Measurements from ENCODE around the gene KCND2. TPM values are rescaled to one million over a fixed set of nuclear protein-coding genes. Genes with fewer than 3 reads are reported as not detected.

The KCND2 gene
- total RNA-seq, 1 experiment from 2014 or later, result 0.33 TPM

DNA sequence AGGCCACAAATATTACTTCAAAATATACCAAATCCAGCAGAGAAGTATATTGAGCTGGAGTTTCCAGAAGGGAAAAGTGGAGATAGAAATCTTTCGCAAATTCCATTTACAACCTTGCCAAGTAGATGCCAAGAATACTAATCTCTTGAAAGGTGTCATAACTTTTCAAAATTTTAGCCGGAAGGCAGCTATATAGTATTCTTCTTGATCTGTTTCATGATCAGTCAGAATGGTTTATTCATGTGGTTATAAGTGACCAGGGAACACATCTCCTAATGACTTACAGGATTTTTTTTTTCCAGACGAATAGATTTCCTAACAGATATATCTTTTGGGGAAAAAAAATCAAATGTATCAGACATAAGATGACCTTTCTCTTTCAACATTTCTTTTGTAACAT, 314.3 kb downstream of the KCND2 start:
- intact Hi-C loops (cut with micrococcal nuclease), result no loop called here
- POLR2A ChIA-PET (ENCODE audit: unreplicated experiment), result no interaction called here
- no TSS peak for BruUV-seq (replicated peaks)

DNA sequence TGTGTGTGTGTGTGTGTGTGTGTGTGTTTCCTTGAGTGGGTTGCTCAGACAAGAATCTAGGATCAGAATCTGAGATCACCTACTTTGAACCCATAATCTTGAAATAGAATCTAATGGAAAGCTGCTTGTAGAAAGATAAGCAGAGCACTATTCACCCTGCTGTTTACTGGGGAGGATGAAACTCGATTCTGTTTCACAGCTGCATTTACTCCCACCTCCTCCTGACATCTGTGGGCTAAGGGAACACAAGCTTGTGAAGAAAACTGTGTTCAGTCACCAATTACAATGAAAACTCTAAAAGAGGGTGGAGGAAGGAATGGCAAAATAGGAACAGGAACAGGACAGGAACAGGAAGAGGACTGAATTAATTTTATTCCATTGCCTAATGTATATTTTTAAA, 315.4 kb downstream of the KCND2 start:
- no peaks in the 10 kb centered on the region for H3K9me3 ChIP-seq (ENCODE audit: low read length)
- H3K9me2 ChIP-seq (replicated peaks; ENCODE audit: low read length), result no peaks in the 10 kb centered on the region
- ATAC-seq (no peak), DNase-seq (no peak)
- no peaks in the 10 kb centered on the region for H3K27me3 ChIP-seq (ENCODE audit: low read length)
- H3K4me1 ChIP-seq (ENCODE audit: insufficient read depth, low read length), result no peaks in the 10 kb centered on the region
- H3K4me2 ChIP-seq (ENCODE audit: low read length), result no peak overlapping the region
- H3K79me2 ChIP-seq (ENCODE audit: low read length), result no peaks in the 10 kb centered on the region
- no peaks in the 10 kb centered on the region for H3K36me3 ChIP-seq (ENCODE audit: low read depth, low read length)
- H4K20me1 ChIP-seq (ENCODE audit: low read length), result no peaks in the 10 kb centered on the region
- ChIA-PET CTCF (no interaction called here), POLR2A (ENCODE audit: unreplicated experiment) (no interaction called here)
- intact Hi-C loops (cut with micrococcal nuclease), result no loop called here
- H3K4me3 ChIP-seq (ENCODE audit: low read length), result no peak overlapping the region
- BruUV-seq (replicated peaks), result no TSS peak
- no peaks in the 10 kb centered on the region for H3F3A ChIP-seq (ENCODE audit: low read length, unreplicated experiment)
- no peak for TF ChIP-seq EZH2 (IDR thresholded peaks at IDR 0.05; ENCODE audit: low read length, unreplicated experiment)
- TF ChIP-seq, protein P1, sequence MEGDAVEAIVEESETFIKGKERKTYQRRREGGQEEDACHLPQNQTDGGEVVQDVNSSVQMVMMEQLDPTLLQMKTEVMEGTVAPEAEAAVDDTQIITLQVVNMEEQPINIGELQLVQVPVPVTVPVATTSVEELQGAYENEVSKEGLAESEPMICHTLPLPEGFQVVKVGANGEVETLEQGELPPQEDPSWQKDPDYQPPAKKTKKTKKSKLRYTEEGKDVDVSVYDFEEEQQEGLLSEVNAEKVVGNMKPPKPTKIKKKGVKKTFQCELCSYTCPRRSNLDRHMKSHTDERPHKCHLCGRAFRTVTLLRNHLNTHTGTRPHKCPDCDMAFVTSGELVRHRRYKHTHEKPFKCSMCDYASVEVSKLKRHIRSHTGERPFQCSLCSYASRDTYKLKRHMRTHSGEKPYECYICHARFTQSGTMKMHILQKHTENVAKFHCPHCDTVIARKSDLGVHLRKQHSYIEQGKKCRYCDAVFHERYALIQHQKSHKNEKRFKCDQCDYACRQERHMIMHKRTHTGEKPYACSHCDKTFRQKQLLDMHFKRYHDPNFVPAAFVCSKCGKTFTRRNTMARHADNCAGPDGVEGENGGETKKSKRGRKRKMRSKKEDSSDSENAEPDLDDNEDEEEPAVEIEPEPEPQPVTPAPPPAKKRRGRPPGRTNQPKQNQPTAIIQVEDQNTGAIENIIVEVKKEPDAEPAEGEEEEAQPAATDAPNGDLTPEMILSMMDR (conservative IDR thresholded peaks at IDR 0.05; ENCODE audit: low read depth, low read length), result no peak
- no peak for TF ChIP-seq EZH2phosphoT487 (IDR thresholded peaks at IDR 0.05; ENCODE audit: borderline replicate concordance, low read length)
- H3K9ac ChIP-seq (ENCODE audit: low read length), result no peak overlapping the region
- H2AFZ ChIP-seq (ENCODE audit: low read length), result no peak overlapping the region
- H3K27ac ChIP-seq (ENCODE audit: low read length), result no peak overlapping the region

More for the DNA sequence above, 314.3 kb downstream of the KCND2 start:
- ATAC-seq (no peak), DNase-seq (no peak)
- CTCF ChIA-PET, result no interaction called here
- H3F3A ChIP-seq (ENCODE audit: low read length, unreplicated experiment), result no peaks in the 10 kb centered on the region
- H3K9ac ChIP-seq (ENCODE audit: low read length), result no peak overlapping the region
- H3K4me1 ChIP-seq (ENCODE audit: insufficient read depth, low read length), result no peaks in the 10 kb centered on the region
- H3K27ac ChIP-seq (ENCODE audit: low read length), result no peak overlapping the region
- H3K4me3 ChIP-seq (ENCODE audit: low read length), result no peak overlapping the region
- H3K4me2 ChIP-seq (ENCODE audit: low read length), result no peak overlapping the region
- no peaks in the 10 kb centered on the region for H3K27me3 ChIP-seq (ENCODE audit: low read length)
- H4K20me1 ChIP-seq (ENCODE audit: low read length), result no peaks in the 10 kb centered on the region
- H3K9me3 ChIP-seq (ENCODE audit: low read length), result no peaks in the 10 kb centered on the region
- H3K79me2 ChIP-seq (ENCODE audit: low read length), result no peaks in the 10 kb centered on the region
- H3K9me2 ChIP-seq (replicated peaks; ENCODE audit: low read length), result no peaks in the 10 kb centered on the region
- no peaks in the 10 kb centered on the region for H3K36me3 ChIP-seq (ENCODE audit: low read depth, low read length)
- TF ChIP-seq, protein P1 (conservative IDR thresholded peaks at IDR 0.05; ENCODE audit: low read depth, low read length), result no peak
- TF ChIP-seq EZH2phosphoT487 (IDR thresholded peaks at IDR 0.05; ENCODE audit: borderline replicate concordance, low read length) (no peak), EZH2 (IDR thresholded peaks at IDR 0.05; ENCODE audit: low read length, unreplicated experiment) (no peak)
- H2AFZ ChIP-seq (ENCODE audit: low read length), result no peak overlapping the region

DNA sequence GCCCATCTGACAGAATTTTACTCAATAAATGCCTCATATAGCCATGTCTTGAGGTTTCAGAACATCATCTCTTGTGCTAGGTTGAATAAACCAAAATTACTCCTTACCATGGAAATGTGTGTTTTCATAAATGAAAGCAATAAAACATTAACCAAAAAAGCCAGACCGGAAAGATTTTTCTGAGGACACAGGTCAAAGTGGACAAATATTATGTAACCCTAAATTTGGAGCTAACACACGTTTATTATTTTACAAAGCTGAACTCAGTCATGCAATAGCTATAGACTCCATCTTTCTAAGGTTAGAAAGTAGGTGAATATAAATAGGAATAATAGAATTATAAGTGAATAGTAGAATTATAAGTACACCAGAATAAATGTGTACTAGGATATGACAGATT, 315.9 kb downstream of the KCND2 start:
- Histone ChIP-seq H3K27me3 (ENCODE audit: low read length) (no peaks in the 10 kb centered on the region), H2AFZ (ENCODE audit: low read length) (no peak overlapping the region), H3K36me3 (ENCODE audit: low read depth, low read length) (no peaks in the 10 kb centered on the region), H3K4me1 (ENCODE audit: insufficient read depth, low read length) (no peaks in the 10 kb centered on the region), H3K79me2 (ENCODE audit: low read length) (no peaks in the 10 kb centered on the region), H4K20me1 (ENCODE audit: low read length) (no peaks in the 10 kb centered on the region), H3K9me3 (ENCODE audit: low read length) (no peaks in the 10 kb centered on the region), H3K9me2 (replicated peaks; ENCODE audit: low read length) (no peaks in the 10 kb centered on the region), H3K4me2 (ENCODE audit: low read length) (no peak overlapping the region), H3F3A (ENCODE audit: low read length, unreplicated experiment) (no peaks in the 10 kb centered on the region), H3K27ac (ENCODE audit: low read length) (no peak overlapping the region), H3K9ac (ENCODE audit: low read length) (no peak overlapping the region), H3K4me3 (ENCODE audit: low read length) (no peak overlapping the region)
- no TSS peak for BruUV-seq (replicated peaks)
- intact Hi-C loops (cut with micrococcal nuclease), result no loop called here
- no peak for DNase-seq
- ATAC-seq, result no peak
- POLR2A ChIA-PET (ENCODE audit: unreplicated experiment), result no interaction called here
- CTCF ChIA-PET, result no interaction called here
- TF ChIP-seq, protein P1 (conservative IDR thresholded peaks at IDR 0.05; ENCODE audit: low read depth, low read length), result no peak
- TF ChIP-seq EZH2 (IDR thresholded peaks at IDR 0.05; ENCODE audit: low read length, unreplicated experiment) (no peak), EZH2phosphoT487 (IDR thresholded peaks at IDR 0.05; ENCODE audit: borderline replicate concordance, low read length) (no peak)

Data from PC-3 (cell line).